Panc1 (cell line): ENCODE measurements around the gene LRRFIP1. TPM values are rescaled to one million over a fixed set of nuclear protein-coding genes. Genes with fewer than 3 reads are reported as not detected.

Experiments used
- ATAC-seq: fragments of 200-7000 bp; cut with Tn5 transposase; 2 replicates; pipeline ENCODE4 v1.9.1; 2020; ENCODE audit warnings: mild to moderate bottlenecking, moderate library complexity
- BruUV-seq: library from RNA; stranded (reverse); fragments of 400-500 nt; replicated peaks from 2 replicates; lab custom pipeline; 2021; lab: Mats Ljungman, UMichigan
- CTCF ChIA-PET: fragments of 300-600 bp; sonication (Branson Sonifier 250); formaldehyde crosslinking; loops from one replicate; lab custom pipeline; 2022; ENCODE audit warnings: antibody characterized with exemption; lab: Charles Lee
- POLR2A ChIA-PET: fragments of 300-600 bp; sonication (Branson Sonifier 250); formaldehyde crosslinking; loops from one replicate; lab custom pipeline; 2022; ENCODE audit warnings: antibody characterized with exemption; lab: Charles Lee
- DNase-seq: peaks from one replicate; pipeline ENCODE4 v3.0.0-alpha.2; 2010; ENCODE audit warnings: low read depth, low spot score
- H3K27ac ChIP-seq: 2 replicates; pipeline ENCODE4 v1.5.1; 2011; ENCODE audit warnings: mild to moderate bottlenecking, low read length, inconsistent platforms
- H3K27me3 ChIP-seq: fragments of 200-500 bp; sonication (Bioruptor generic); 2 replicates; pipeline ENCODE4 v1.6.0; 2014; ENCODE audit warnings: low read length, inconsistent platforms; ENCODE audit not compliant: control insufficient read depth, insufficient read depth
- H3K36me3 ChIP-seq: fragments of 200-500 bp; sonication (Bioruptor generic); 2 replicates; pipeline ENCODE4 v1.5.1; 2014; ENCODE audit warnings: inconsistent platforms, mild to moderate bottlenecking, low read length, moderate library complexity; ENCODE audit not compliant: control insufficient read depth, insufficient read depth
- H3K4me1 ChIP-seq: 2 replicates; pipeline ENCODE4 v1.5.1; 2011; ENCODE audit warnings: inconsistent platforms, mild to moderate bottlenecking, low read length, moderate library complexity; ENCODE audit not compliant: control insufficient read depth, insufficient read depth
- H3K4me3 ChIP-seq, 2 experiments: 2 replicates each; pipeline ENCODE4 v1.5.1; 2011 to 2012; ENCODE audit warnings: low read depth in 2 of 2, low read length in 2 of 2, mild to moderate bottlenecking in 2 of 2, inconsistent platforms in 1 of 2, moderate library complexity in 1 of 2
- H3K9me3 ChIP-seq: fragments of 200-500 bp; sonication (Bioruptor generic); 2 replicates; pipeline ENCODE4 v1.5.1; 2014; ENCODE audit warnings: low read depth, mild to moderate bottlenecking, inconsistent platforms, low read length, moderate library complexity; ENCODE audit not compliant: control insufficient read depth, insufficient read depth
- POLR2AphosphoS5 ChIP-seq: IDR thresholded peaks from 2 replicates; pipeline ENCODE4 v1.6.1; 2012; ENCODE audit warnings: mild to moderate bottlenecking, low read depth, low read length, moderate library complexity
- SIN3A ChIP-seq: IDR thresholded peaks from 2 replicates; pipeline ENCODE4 v1.6.1; 2012; ENCODE audit warnings: low read depth, mild to moderate bottlenecking, low read length, moderate library complexity, borderline replicate concordance; ENCODE audit not compliant: insufficient read depth
- TCF7L2 ChIP-seq: IDR thresholded peaks from 2 replicates; pipeline ENCODE4 v1.6.1; 2011; ENCODE audit warnings: mild to moderate bottlenecking, low read depth, low read length, inconsistent platforms
- in situ Hi-C: cut with HindIII; loops from 2 replicates; pipeline ENCODE4 v1.10.0; 2016; ENCODE audit warnings: low sequenced_read_pairs, low pct_unique_long_range_greater_than_20kb
- intact Hi-C: fragments of 100-400 bp; cut with micrococcal nuclease; formaldehyde crosslinking; loops from one replicate; pipeline ENCODE4 v1.10.0; 2022; ENCODE audit not compliant: unreplicated experiment
- total RNA-seq: library from RNA; stranded (reverse); gene quantifications from one replicate; pipeline ENCODE4 v1.2.1, GENCODE V29; 2021; ENCODE audit not compliant: unreplicated experiment
- TF ChIP-seq, protein P1 (sequence below): fragments of 450-650 bp; IDR thresholded peaks from 2 replicates; pipeline ENCODE4 v1.5.1; 2017; ENCODE audit warnings: mild to moderate bottlenecking
- TF ChIP-seq, protein P2 (sequence below), 2 experiments: IDR thresholded peaks; 2 replicates each; pipeline ENCODE4 v1.6.1; 2011 to 2012; ENCODE audit warnings: low read depth in 2 of 2, control low read depth in 1 of 2, low read length in 1 of 2, mild to moderate bottlenecking in 1 of 2, moderate library complexity in 1 of 2; ENCODE audit not compliant: insufficient read depth in 1 of 2

The LRRFIP1 gene
- total RNA-seq, 1 experiment from 2014 or later = 121 TPM

DNA sequence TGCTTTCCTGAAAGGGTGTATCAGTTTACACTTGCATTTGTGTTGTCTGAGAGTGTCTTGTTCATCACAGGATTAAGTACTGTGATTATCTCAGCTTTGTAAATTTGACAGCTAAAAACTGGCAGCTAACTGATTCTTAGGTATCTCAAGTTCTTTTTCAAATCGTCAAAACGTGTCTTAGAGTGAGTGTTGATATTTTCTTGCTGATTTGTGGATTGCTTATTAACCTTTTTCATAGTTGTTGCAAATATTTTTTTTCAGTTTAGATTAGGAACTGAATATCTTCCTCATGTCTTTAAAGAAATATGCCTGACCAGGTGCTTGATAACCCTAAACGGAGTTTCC lies 41.9 kb downstream of the LRRFIP1 start:
- intact Hi-C loops = no loop called here
- DNase-seq = no peak
- no peaks in the 10 kb centered on the region for H3K9me3 ChIP-seq
- POLR2A ChIA-PET = interaction anchor here (0.6 kb wide), 1 partner anchor 507 kb away, joined by 6 read pairs; no protein-coding TSS in a partner anchor
- H3K27me3 ChIP-seq = no peaks in the 10 kb centered on the region
- TF ChIP-seq, protein P1, sequence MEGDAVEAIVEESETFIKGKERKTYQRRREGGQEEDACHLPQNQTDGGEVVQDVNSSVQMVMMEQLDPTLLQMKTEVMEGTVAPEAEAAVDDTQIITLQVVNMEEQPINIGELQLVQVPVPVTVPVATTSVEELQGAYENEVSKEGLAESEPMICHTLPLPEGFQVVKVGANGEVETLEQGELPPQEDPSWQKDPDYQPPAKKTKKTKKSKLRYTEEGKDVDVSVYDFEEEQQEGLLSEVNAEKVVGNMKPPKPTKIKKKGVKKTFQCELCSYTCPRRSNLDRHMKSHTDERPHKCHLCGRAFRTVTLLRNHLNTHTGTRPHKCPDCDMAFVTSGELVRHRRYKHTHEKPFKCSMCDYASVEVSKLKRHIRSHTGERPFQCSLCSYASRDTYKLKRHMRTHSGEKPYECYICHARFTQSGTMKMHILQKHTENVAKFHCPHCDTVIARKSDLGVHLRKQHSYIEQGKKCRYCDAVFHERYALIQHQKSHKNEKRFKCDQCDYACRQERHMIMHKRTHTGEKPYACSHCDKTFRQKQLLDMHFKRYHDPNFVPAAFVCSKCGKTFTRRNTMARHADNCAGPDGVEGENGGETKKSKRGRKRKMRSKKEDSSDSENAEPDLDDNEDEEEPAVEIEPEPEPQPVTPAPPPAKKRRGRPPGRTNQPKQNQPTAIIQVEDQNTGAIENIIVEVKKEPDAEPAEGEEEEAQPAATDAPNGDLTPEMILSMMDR = no peak
- TF ChIP-seq TCF7L2 = no peak
- TF ChIP-seq, protein P2, sequence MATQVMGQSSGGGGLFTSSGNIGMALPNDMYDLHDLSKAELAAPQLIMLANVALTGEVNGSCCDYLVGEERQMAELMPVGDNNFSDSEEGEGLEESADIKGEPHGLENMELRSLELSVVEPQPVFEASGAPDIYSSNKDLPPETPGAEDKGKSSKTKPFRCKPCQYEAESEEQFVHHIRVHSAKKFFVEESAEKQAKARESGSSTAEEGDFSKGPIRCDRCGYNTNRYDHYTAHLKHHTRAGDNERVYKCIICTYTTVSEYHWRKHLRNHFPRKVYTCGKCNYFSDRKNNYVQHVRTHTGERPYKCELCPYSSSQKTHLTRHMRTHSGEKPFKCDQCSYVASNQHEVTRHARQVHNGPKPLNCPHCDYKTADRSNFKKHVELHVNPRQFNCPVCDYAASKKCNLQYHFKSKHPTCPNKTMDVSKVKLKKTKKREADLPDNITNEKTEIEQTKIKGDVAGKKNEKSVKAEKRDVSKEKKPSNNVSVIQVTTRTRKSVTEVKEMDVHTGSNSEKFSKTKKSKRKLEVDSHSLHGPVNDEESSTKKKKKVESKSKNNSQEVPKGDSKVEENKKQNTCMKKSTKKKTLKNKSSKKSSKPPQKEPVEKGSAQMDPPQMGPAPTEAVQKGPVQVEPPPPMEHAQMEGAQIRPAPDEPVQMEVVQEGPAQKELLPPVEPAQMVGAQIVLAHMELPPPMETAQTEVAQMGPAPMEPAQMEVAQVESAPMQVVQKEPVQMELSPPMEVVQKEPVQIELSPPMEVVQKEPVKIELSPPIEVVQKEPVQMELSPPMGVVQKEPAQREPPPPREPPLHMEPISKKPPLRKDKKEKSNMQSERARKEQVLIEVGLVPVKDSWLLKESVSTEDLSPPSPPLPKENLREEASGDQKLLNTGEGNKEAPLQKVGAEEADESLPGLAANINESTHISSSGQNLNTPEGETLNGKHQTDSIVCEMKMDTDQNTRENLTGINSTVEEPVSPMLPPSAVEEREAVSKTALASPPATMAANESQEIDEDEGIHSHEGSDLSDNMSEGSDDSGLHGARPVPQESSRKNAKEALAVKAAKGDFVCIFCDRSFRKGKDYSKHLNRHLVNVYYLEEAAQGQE (IDR thresholded peaks at IDR 0.05; ENCODE audit: insufficient read depth in 1 of 2, low read depth in 2 of 2, low read length in 1 of 2) = no peak
- TF ChIP-seq POLR2AphosphoS5 = no peak
- no peak for ATAC-seq
- no peaks in the 10 kb centered on the region for H3K36me3 ChIP-seq
- H3K27ac ChIP-seq = no peak overlapping the region
- in situ Hi-C loops = no loop called here
- CTCF ChIA-PET = interaction anchor here (1.0 kb wide), 1 partner anchor 157 kb away, joined by 6 read pairs; no protein-coding TSS in a partner anchor
- H3K4me3 ChIP-seq = no peak overlapping the region
- no TSS peak for BruUV-seq
- H3K4me1 ChIP-seq = peaks cover 19% of the 10 kb centered on the region

DNA sequence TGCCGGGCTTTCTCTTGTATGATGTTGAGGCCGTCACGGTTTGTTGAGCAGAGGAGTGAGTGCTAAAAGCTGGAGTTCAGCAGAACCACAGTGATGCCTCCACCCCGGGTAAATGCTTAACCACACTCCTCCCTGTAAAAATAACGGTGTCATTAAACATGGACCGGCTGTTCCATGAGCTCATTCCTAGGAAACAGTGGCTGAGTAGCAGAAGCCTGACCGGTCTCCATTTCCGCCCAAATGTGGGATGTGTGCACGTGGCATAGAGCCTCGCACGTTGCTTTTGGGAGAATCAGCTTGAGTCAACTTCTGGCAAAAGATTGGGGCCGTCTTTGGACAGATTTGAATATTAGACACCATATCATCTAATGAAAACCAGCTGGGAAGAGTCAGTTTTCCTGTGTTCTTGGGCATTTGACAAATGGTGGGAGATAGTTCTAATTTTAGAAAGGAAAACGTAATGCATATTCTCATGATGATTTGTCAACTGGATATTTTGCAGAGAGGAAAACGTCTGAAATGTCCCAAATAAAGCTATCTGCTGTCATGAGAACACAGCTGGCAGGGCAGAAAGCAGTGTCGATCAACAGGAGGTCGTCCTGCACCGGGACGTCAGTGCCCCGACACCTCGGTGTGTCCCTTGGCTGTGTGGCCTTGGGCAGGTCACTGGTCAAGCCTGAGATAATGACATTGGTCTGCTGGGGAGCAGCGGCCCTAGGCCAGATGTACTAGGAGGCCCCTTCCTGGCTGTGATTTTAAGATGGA lies 42.4 kb downstream of the LRRFIP1 start:
- H3K36me3 ChIP-seq = no peaks in the 10 kb centered on the region
- in situ Hi-C loops = no loop called here
- POLR2A ChIA-PET = interaction anchor here (0.6 kb wide), 1 partner anchor 507 kb away, joined by 6 read pairs; no protein-coding TSS in a partner anchor
- H3K27ac ChIP-seq = no peak overlapping the region
- H3K9me3 ChIP-seq = no peaks in the 10 kb centered on the region
- TF ChIP-seq SIN3A (no peak), TCF7L2 (no peak), POLR2AphosphoS5 (no peak)
- TF ChIP-seq, protein P2 (IDR thresholded peaks at IDR 0.05; ENCODE audit: insufficient read depth in 1 of 2, low read depth in 2 of 2, low read length in 1 of 2) = no peak
- TF ChIP-seq, protein P1 = no peak
- ATAC-seq (no peak), DNase-seq (no peak)
- CTCF ChIA-PET = interaction anchor here (1.0 kb wide), 1 partner anchor 157 kb away, joined by 6 read pairs; no protein-coding TSS in a partner anchor
- no peaks in the 10 kb centered on the region for H3K27me3 ChIP-seq
- no peak overlapping the region for H3K4me3 ChIP-seq
- peaks cover 24% of the 10 kb centered on the region for H3K4me1 ChIP-seq
- no TSS peak for BruUV-seq
- intact Hi-C loops = no loop called here
